K562 (cell line): Measurements from ENCODE around the gene PRDX2. TPM values are rescaled to one million over a fixed set of nuclear protein-coding genes. Genes with fewer than 3 reads are reported as not detected.
A peak's percentile ranks its signal among the peaks of the same experiment; 100 is the strongest.

Experiments
- ATAC-seq: fragments of 200-7000 bp; cut with Tn5 transposase; 3 replicates; pipeline ENCODE4 v1.9.1; 2020; ENCODE audit warnings: moderate library complexity
- BruUV-seq: library from RNA; stranded (reverse); fragments of 400-500 nt; replicated peaks from 2 replicates; lab custom pipeline; 2021; lab: Mats Ljungman, UMichigan
- CTCF ChIA-PET: fragments of 300-600 bp; formaldehyde crosslinking; extraction: SDS; loops from one replicate; lab custom pipeline; 2021; ENCODE audit warnings: low intra/inter-chr PET ratio; lab: Yijun Ruan, JAX
- POLR2A ChIA-PET: fragments of 300-600, 350-650 bp; sonication (Branson Sonifier 250); formaldehyde crosslinking; extraction: SDS; loops from one replicate; lab custom pipeline; 2021; ENCODE audit warnings: antibody characterized with exemption, inconsistent platforms; lab: Yijun Ruan, JAX
- DNase-seq, 4 experiments: peaks; one replicate each; pipeline versions ENCODE4 v3.0.0 to v3.0.0-alpha.2; 2011 to 2018; ENCODE audit warnings: low spot score in 3 of 4, mixed read lengths in 3 of 4; ENCODE audit errors: extremely low read depth in 1 of 4
- FAIRE-seq: peaks from 2 replicates; lab custom pipeline; 2011; peaks lifted over from hg19 to GRCh38; lab: Jason Lieb, UNC
- H2AFZ ChIP-seq: 2 replicates; pipeline ENCODE4 v1.6.0; 2011; ENCODE audit warnings: low read depth, low read length, control low read depth, inconsistent platforms
- H3K27ac ChIP-seq: fragments of 200-600 bp; 3 replicates; pipeline ENCODE4 v1.8.0; 2011; ENCODE audit warnings: low read depth, mild to moderate bottlenecking, control low read depth, inconsistent platforms, low read length, moderate library complexity, mixed read lengths; ENCODE audit errors: extremely low read depth
- H3K27me3 ChIP-seq, 2 experiments: fragments of 300-600 bp in 1 of 2; 2 replicates in 1 of 2; 3 replicates in 1 of 2; pipeline versions ENCODE4 v1.6.0 to v1.8.0; 2011; ENCODE audit warnings: inconsistent platforms in 2 of 2, low read length in 2 of 2, mild to moderate bottlenecking in 1 of 2, mixed read lengths in 1 of 2, moderate library complexity in 1 of 2; ENCODE audit not compliant: control insufficient read depth in 2 of 2, insufficient read depth in 2 of 2
- H3K36me3 ChIP-seq: fragments of 300-600 bp; 3 replicates; pipeline ENCODE4 v1.8.0; 2011; ENCODE audit warnings: mild to moderate bottlenecking, low read length, inconsistent platforms; ENCODE audit not compliant: control insufficient read depth, insufficient read depth
- H3K4me1 ChIP-seq, 2 experiments: fragments of 200-600 bp in 1 of 2; replicated peaks in 1 of 2; 2 replicates in 1 of 2; 3 replicates in 1 of 2; pipeline versions ENCODE4 v1.5.1 to v1.8.0; 2011; ENCODE audit warnings: inconsistent platforms in 2 of 2, low read length in 2 of 2, mild to moderate bottlenecking in 1 of 2, mixed read lengths in 1 of 2, moderate library complexity in 1 of 2; ENCODE audit not compliant: control insufficient read depth in 2 of 2, insufficient read depth in 2 of 2
- H3K4me2 ChIP-seq: 2 replicates; pipeline ENCODE4 v1.6.1; 2011; ENCODE audit warnings: low read length, control low read depth, inconsistent platforms, mixed read lengths; ENCODE audit not compliant: insufficient read depth
- H3K4me3 ChIP-seq: fragments of 200-600 bp; sonication (generic), shearing (Covaris generic); 2 replicates; pipeline ENCODE4 v1.5.1; 2016; ENCODE audit warnings: control low read depth, inconsistent platforms
- H3K79me2 ChIP-seq: fragments of 200-600 bp; 3 replicates; pipeline ENCODE4 v1.8.0; 2011; ENCODE audit warnings: low read length, inconsistent platforms; ENCODE audit not compliant: control insufficient read depth, insufficient read depth
- H3K9ac ChIP-seq, 2 experiments: 2 replicates each; pipeline versions ENCODE4 v1.6.0 to v1.6.1; 2011; ENCODE audit warnings: low read depth in 2 of 2, low read length in 2 of 2, control low read depth in 1 of 2, inconsistent platforms in 1 of 2, mild to moderate bottlenecking in 1 of 2, mixed read lengths in 1 of 2; ENCODE audit not compliant: insufficient read depth in 1 of 2
- H3K9me1 ChIP-seq: one replicate; pipeline ENCODE4 v1.6.0; 2011; ENCODE audit warnings: inconsistent platforms, mild to moderate bottlenecking, low read length, moderate library complexity; ENCODE audit not compliant: control insufficient read depth, insufficient read depth
- H3K9me3 ChIP-seq: replicated peaks from 2 replicates; pipeline ENCODE4 v1.5.1; 2011; ENCODE audit warnings: low read depth, low read length, inconsistent platforms; ENCODE audit not compliant: control insufficient read depth, insufficient read depth
- H4K20me1 ChIP-seq: replicated peaks from 2 replicates; pipeline ENCODE4 v1.6.1; 2011; ENCODE audit warnings: low read length, inconsistent platforms, mixed read lengths; ENCODE audit not compliant: control insufficient read depth, insufficient read depth
- GTF2A2 ChIP-seq: IDR thresholded peaks from 2 replicates; pipeline ENCODE4 v1.6.1; 2016; ENCODE audit warnings: mild to moderate bottlenecking, missing genetic modification characterization, missing compliant biosample characterization
- KDM1A ChIP-seq, 2 experiments: fragments of 450-650 bp; IDR thresholded peaks; 2 replicates each; pipeline ENCODE4 v1.6.1; 2016; ENCODE audit warnings: mild to moderate bottlenecking in 2 of 2
- MITF ChIP-seq: IDR thresholded peaks from 2 replicates; pipeline ENCODE4 v1.6.1; 2014; ENCODE audit warnings: antibody characterized with exemption
- MXI1 ChIP-seq: IDR thresholded peaks from 2 replicates; pipeline ENCODE4 v1.6.1; 2011; ENCODE audit warnings: low read depth, mild to moderate bottlenecking, improper control_type of control experiment, low read length
- MYC ChIP-seq, 2 experiments: fragments of 250-450 bp in 1 of 2; sonication (Bioruptor Pico) in 1 of 2; IDR thresholded peaks; 2 replicates each; pipeline versions ENCODE4 v1.5.1 to v1.6.1; 2012 to 2021; ENCODE audit warnings: low read depth in 2 of 2, borderline replicate concordance in 1 of 2, improper control_type of control experiment in 1 of 2, low read length in 1 of 2, mild to moderate bottlenecking in 1 of 2, moderate library complexity in 1 of 2
- NEUROD1 ChIP-seq: fragments of 150-350 bp; IDR thresholded peaks from 2 replicates; pipeline ENCODE4 v1.6.1; 2014; ENCODE audit warnings: borderline replicate concordance, low read length, low read depth; ENCODE audit not compliant: partially characterized antibody
- POLR3A ChIP-seq: IDR thresholded peaks from 2 replicates; pipeline ENCODE4 v1.6.1; 2011; ENCODE audit warnings: borderline replicate concordance, mild to moderate bottlenecking, moderate library complexity; ENCODE audit not compliant: insufficient read length, insufficient read depth; ENCODE audit errors: extremely low read depth
- RAD51 ChIP-seq: fragments of 450-650 bp; IDR thresholded peaks from 2 replicates; pipeline ENCODE4 v1.7.1; 2016; ENCODE audit warnings: low read depth, mild to moderate bottlenecking, borderline replicate concordance
- RFX1 ChIP-seq: fragments of 450-650 bp; IDR thresholded peaks from 2 replicates; pipeline ENCODE4 v1.6.1; 2016; ENCODE audit warnings: mild to moderate bottlenecking, moderate library complexity
- RREB1 ChIP-seq: fragments of 250-450 bp; sonication (Bioruptor Pico); IDR thresholded peaks from 2 replicates; pipeline ENCODE4 v1.4.0; 2020
- SRSF7 ChIP-seq: fragments of 200-400 bp; formaldehyde crosslinking; optimal IDR thresholded peaks from 2 replicates; pipeline ENCODE3; 2017; ENCODE audit warnings: mild to moderate bottlenecking, low read depth, low read length
- ZBTB2 ChIP-seq: fragments of 450-650 bp; IDR thresholded peaks from 2 replicates; pipeline ENCODE4 v1.6.1; 2016; ENCODE audit warnings: antibody characterized with exemption
- WGBS: fragments of 100-300 bp; shearing (Covaris generic); methylation state at CpG from one replicate; pipeline ENCODE4 v1.1.6; 2016; ENCODE audit warnings: low coverage, mixed read lengths; ENCODE audit not compliant: insufficient coverage; ENCODE audit errors: missing lambda C conversion rate; 5-methylcytosine and 5-hydroxymethylcytosine counted together
- in situ Hi-C: fragments of 300-500 bp; cut with MboI; formaldehyde crosslinking; loops from 4 replicates; pipeline ENCODE4 v1.15.0; 2018; ENCODE audit warnings: inconsistent platforms, mixed read lengths
- intact Hi-C: fragments of 100-400 bp; cut with micrococcal nuclease; formaldehyde crosslinking; loops from 2 replicates; pipeline ENCODE4 v1.14.2; 2022
- polyA plus RNA-seq, 8 experiments: library from polyadenylated mRNA; depleted of rRNA in 4 of 8; stranded (reverse) in 5 of 8; unstranded in 3 of 8; fragments of >200 nt; fragmentation: Nextera tagmentation in 2 of 8; fragmentation: Illumina TruSeq in 1 of 8; extraction: Ambion mirVana in 2 of 8; extraction: Trizol in 1 of 8; gene quantifications; 2 replicates each; pipeline versions ENCODE4 v1.2.1 to v1.2.3, GENCODE V29; 2011 to 2014; ENCODE audit warnings: inconsistent platforms in 1 of 8, missing spikeins in 1 of 8
- total RNA-seq, 7 experiments: library from RNA; depleted of rRNA in 6 of 7; stranded (reverse); fragments of >200 nt in 6 of 7; fragmentation: Illumina TruSeq in 2 of 7; extraction: Trizol in 2 of 7; gene quantifications; 2 replicates each; pipeline versions ENCODE4 v1.2.1 to v1.2.3, GENCODE V29; 2011 to 2021; ENCODE audit warnings: low replicate concordance in 1 of 7

Gene PRDX2
- total and polyA plus RNA-seq, 9 of the 15 experiments (the other 6 are each of a cell fraction or from before 2014, with no cell fraction given): 206 to 1,183 (median 415) TPM

GRCh38 chr19:12841094-12841493 lies 39.5 kb upstream of the PRDX2 start:
- Histone ChIP-seq H3K4me2 (peak overlapping the region; percentile 82), H3K4me3 (peak overlapping the region; percentile 57), H2AFZ (peak overlapping the region; percentile 73), H3K79me2 (peaks cover 20% of the 10 kb centered on the region), H3K9me3 (no peaks in the 10 kb centered on the region), H3K9me1 (no peaks in the 10 kb centered on the region), H3K4me1 (peaks cover 33 to 46% of the 10 kb centered on the region in 2 experiments), H3K36me3 (peaks cover 19% of the 10 kb centered on the region; the same call in 2 of the 3 replicates), H3K27me3 (no peaks in the 10 kb centered on the region; a peak in 1 of 5 replicates), H4K20me1 (peaks cover 6% of the 10 kb centered on the region; the same call in 1 of the 2 replicates), H3K9ac (peak overlapping the region; percentile 7 to 79; a peak in 3 of 4 replicates), H3K27ac (peak overlapping the region; percentile 69)
- POLR2A ChIA-PET: interaction anchor here (0.5 to 0.6 kb wide), 2 partner anchors 34 to 124 kb away, joined by 3 read pairs; no protein-coding TSS in a partner anchor
- peak; percentile 76 to 90 (median 82) for DNase-seq
- intact Hi-C loops: loop anchor here (5.0 kb wide), 1 partner anchor 64 kb away; the partner anchor contains the start of gene HOOK2
- peak; percentile 35 for FAIRE-seq
- ATAC-seq: peak; percentile 62
- BruUV-seq: no TSS peak
- CTCF ChIA-PET: no interaction called here
- in situ Hi-C loops: no loop called here
- WGBS: 2% methylated on average over 29 of the region's 29 CpGs
- peak; percentile 47; the same call in 1 of the 2 replicates for TF ChIP-seq ZBTB2
- TF ChIP-seq GTF2A2: no peak
- 0 out of 2 replicates have a peak, but pooled peaks have one; percentile 33 for TF ChIP-seq MXI1
- TF ChIP-seq RREB1 (CRISPR knock-in tag): peak; percentile 76; the same call in 1 of the 2 replicates
- no peak for TF ChIP-seq MITF
- TF ChIP-seq POLR3A: no peak
- no peak for TF ChIP-seq SRSF7
- no peak for TF ChIP-seq NEUROD1
- no peak for TF ChIP-seq RAD51
- TF ChIP-seq MYC (IDR thresholded peaks at IDR 0.05; ENCODE audit: low read depth, low read length): no peak
- peak; percentile 41; the same call in 1 of the 2 replicates for TF ChIP-seq MYC (CRISPR knock-in tag; IDR thresholded peaks at IDR 0.05; ENCODE audit: borderline replicate concordance, low read depth)
- peak; percentile 97 for TF ChIP-seq RFX1
- TF ChIP-seq KDM1A (IDR thresholded peaks at IDR 0.05): peak; percentile 12 to 21; a peak in 1 of 4 replicates
